Activated T-cell treated with anti-CD3 and anti-CD28 coated beads for 1 hour (primary cell): ENCODE results near the gene SLC29A2.
A peak's percentile ranks its signal among the peaks of the same experiment; 100 is the strongest.

Experiments used
- DNase-seq: peaks from one replicate; pipeline ENCODE4 v3.0.0-alpha.2; 2020; ENCODE audit warnings: low read depth

SLC29A2 gene

DNA sequence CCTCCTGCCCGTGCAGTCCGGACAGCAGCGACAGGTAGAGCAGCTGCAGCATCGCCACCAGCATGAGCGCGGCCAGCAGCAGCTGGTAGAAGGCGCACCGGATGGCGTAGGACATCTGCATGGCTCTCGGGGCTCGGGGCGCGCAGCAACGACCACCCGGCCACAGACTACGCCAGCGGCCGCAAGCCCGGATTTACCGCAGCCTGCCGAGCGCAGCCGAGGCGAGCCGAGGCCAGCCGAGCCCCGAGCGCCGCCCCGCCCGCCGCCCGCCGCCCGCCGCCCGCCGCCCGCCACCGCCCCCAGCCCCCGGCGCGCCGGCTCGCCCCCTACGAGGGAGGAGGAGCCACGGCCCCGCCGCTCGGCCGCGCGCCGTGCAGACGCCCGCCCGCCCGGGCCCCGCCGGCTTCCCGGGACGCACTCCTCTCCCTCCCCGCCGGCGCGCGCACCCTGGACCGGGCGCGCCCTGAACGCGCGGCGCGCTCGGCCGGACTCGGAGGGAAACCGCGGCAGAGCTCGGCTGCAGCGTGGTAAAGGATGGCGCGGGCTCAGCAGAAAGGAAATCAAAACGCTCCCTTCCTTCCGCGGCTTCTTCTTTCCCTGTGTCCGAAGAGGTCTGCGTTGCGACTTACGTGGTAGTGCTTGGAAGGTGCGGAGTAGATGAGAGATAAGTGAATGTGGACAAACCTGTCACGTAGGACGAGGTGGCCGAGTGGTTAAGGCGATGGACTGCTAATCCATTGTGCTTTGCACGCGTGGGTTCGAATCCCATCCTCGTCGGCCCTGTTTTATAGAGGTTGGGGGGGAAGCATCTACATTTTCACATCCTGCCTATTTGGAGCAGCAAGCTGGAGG, 23.9 kb downstream of the SLC29A2 start, which contains the start of gene B4GAT1:
Gene B4GAT1 (minus strand): TSS at position 205 of the 852 bp plus-strand sequence. CDS start 84 bp downstream, at position 121.
- DNase-seq, result peak; percentile 67

DNA sequence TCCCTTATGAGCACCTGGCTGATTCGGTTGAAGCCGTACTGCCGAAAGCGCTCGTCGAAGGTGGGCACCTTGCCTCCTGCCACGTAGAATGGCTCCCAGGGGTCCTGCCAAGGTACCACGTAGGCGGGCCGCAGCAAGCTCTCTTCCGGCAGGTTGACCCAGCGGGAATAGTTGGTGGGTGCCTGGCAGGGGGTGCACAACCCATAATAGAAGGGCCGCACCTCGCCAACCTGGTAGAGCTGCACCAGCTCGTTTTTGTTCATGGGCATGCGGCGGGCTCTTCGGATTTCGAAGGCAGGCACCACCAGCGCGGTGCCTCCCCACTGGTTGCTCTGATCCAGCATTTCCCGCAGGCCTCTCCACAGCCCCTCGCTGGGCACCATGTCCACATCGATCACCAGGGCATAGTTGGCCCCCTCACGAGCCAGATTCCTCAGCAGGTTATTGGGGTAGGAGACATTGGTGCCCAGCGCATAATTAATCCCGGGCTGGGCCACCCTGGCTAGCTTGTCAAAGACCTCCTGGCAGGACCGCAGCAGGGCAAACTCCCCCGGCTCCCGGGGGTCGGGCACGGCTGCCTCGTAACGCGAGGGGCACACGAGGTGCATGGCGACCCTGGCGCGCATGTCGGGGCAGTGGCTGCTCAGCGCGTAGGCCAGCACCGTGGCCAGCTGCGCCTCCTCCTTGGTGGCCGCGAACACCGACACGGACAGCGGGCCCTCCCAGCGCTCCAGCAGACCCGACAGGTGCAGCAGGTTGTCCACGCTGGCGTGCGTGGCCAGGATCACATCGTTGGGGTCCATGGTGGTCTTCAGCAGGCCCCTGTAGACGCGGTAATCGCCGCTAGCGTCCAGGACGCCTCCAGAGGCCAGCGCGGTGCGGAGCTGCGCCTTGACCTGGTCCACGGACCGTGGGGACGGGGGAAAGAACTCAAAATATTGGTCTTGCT, 24.8 kb downstream of the SLC29A2 start:
- no peak for DNase-seq

GRCh38 chr11:66345316-66345649, 26.3 kb downstream of the SLC29A2 start:
- no peak for DNase-seq

GRCh38 chr11:66344550-66345315, 26.8 kb downstream of the SLC29A2 start, which contains the start of gene BRMS1:
BRMS1 (minus strand) TSS chr11:66345104; CDS start chr11:66342234, 2,870 bp downstream.
- peak; percentile 95 for DNase-seq

DNA sequence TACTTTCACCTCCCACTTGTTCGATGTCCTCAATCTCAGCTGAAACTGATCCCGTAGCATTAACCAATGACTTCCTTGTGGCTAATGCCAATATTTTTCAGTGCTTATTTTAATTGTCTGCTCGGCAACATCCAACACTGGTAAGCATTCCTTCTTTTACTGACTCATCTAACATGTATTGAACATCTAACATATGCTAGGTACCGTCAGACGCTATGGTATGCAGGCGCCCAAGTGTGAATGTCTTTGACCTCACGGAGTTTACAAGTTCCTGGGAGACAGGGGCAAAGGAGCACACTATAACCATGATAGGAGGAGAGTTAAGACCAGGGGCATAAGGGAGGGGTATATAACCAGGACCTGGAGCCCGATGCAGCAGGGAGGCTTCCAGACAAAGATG, 28.4 kb downstream of the SLC29A2 start:
- no peak for DNase-seq

GRCh38 chr11:66341502-66342126, 29.9 kb downstream of the SLC29A2 start:
- no peak for DNase-seq

GRCh38 chr11:66340596-66341501, 30.7 kb downstream of the SLC29A2 start:
- no peak for DNase-seq

DNA sequence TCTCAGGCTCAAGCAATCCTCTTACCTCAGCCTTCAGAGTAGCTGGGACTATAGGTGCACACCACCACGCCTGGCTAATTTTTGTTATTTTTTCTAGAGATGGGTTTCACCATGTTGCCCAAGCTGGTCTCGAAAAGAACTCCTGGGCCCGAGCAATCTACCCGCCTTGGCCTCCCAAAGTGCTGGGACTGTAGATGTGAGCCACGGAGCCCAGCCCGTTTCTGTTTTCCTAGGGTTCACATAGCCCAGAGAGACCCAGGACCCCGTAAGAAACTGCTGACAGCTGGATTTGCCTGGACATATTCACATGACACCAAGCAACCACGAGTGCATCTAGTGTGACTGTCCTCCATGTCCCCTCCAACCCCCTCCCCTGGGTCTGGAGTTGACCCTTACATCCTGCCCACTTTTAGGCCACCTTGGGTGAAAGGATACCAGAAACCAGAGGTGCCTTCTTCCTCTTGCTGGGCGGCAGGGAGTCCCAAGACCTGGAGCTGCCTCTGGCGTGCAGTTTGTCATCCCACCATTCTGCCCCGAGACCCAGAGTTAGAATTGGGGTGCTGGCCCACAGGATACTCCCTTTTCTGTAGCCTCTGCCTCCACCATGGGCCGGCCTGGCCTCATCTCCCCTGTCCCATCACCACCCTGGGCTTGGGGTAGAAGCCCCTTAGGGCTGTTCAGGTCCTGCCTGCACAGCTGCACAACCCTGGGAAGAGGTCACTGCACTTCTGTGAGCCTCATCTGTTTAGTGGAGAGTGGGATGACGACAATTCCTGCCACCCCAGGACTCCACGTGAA, 31.7 kb downstream of the SLC29A2 start:
- no peak for DNase-seq

- no peak for DNase-seq
Observed at GRCh38 chr11:66339162-66339675, 32.3 kb downstream of the SLC29A2 start.

DNA sequence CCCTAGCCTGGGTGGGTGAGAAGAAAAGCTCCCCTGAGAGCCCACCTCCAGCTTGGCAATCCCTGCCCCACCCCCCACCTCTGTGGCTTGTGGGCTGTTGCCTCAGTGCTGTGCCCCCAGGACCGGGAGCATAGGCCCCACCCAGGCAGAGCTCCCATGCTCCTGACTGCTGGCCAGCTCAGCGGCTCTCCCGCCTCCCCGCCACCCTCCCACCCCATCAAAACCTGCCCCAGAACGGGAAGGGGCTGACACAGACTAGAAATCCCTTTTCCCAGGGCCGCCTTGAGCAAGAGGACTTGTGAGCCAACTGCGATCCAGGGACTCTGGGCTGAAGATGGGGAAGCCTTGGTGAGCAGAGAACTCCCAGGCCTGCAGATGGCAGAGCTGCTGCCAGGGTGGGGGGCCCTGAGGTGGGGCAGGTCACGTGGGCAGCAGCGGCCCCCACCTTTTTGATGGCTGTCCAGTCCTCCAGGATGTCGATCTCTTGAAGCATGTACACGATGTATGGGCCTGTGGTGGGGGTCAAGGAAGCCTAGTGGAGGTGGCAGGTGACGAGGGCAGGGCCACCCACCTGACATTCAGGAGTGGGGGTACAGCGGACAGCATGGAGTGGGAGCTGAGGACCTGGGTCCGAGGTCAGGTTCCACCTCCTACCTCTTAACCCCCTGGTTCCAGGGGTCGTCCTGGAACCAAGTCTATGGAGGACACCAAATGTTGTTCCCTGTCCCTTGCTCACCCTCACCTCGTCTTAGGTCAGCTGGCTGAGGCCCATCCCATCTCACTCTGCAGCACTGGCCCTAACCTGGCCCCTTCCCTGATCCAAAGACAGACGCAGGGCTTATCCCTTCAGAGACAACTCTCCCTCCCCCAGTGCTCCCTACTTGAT, 33.0 kb downstream of the SLC29A2 start:
- DNase-seq, result no peak

GRCh38 chr11:66337103-66337899, 34.3 kb downstream of the SLC29A2 start:
- no peak for DNase-seq

- DNase-seq, result no peak
Observed at GRCh38 chr11:66336234-66337102, 35.1 kb downstream of the SLC29A2 start, which contains the start of gene RIN1. RIN1 (minus strand) TSS chr11:66336434; CDS start chr11:66336402, 32 bp downstream.

DNA sequence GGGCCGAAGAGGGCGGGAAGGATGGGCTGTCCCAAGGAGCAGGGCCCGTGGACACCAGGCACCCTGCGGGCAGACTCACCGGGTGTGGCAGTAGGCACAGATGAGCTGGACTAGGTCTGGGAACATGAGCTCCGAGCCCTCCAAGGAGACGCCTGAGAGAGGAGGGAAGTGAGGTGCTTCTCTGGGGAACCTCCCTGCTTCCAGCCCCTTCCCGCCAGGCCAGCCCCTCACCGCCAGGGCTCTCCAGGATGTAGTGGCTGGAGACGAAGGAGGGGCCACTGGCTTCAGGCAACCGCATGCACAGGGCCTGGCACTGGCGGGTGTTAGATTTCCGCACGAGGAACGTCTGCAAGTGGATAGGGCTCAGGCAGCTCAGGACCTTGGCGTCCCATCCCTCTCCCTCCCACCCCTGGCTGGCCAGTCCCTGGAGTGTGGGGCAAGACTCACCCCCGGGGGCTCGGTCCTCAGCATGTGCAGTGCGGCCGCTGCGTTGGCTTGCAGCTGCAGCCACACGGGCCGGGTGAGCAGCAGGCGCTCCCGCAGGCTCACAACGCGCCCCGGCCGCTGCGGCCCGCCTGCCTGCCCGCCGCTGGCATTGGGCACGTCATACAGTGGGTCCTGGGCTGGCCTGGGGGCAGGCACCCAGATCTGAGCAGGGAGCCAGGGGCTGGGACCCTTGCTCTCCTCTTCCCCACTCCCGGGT, 35.9 kb downstream of the SLC29A2 start:
- DNase-seq, result no peak

- DNase-seq, result no peak
Observed at GRCh38 chr11:66334605-66335442, 36.7 kb downstream of the SLC29A2 start.
